HuH-7 (cell line): ENCODE results near the gene TKTL1.
"Not testable (repeated sequence)": the region's sequence is repeated elsewhere in the genome, so short reads cannot be mapped to it uniquely, and the experiment has no call there.

Experiments
- DNase-seq: peaks from one replicate; pipeline ENCODE4 v3.0.0; 2011; ENCODE audit warnings: low spot score

TKTL1 gene, protein sequence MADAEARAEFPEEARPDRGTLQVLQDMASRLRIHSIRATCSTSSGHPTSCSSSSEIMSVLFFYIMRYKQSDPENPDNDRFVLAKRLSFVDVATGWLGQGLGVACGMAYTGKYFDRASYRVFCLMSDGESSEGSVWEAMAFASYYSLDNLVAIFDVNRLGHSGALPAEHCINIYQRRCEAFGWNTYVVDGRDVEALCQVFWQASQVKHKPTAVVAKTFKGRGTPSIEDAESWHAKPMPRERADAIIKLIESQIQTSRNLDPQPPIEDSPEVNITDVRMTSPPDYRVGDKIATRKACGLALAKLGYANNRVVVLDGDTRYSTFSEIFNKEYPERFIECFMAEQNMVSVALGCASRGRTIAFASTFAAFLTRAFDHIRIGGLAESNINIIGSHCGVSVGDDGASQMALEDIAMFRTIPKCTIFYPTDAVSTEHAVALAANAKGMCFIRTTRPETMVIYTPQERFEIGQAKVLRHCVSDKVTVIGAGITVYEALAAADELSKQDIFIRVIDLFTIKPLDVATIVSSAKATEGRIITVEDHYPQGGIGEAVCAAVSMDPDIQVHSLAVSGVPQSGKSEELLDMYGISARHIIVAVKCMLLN

DNA sequence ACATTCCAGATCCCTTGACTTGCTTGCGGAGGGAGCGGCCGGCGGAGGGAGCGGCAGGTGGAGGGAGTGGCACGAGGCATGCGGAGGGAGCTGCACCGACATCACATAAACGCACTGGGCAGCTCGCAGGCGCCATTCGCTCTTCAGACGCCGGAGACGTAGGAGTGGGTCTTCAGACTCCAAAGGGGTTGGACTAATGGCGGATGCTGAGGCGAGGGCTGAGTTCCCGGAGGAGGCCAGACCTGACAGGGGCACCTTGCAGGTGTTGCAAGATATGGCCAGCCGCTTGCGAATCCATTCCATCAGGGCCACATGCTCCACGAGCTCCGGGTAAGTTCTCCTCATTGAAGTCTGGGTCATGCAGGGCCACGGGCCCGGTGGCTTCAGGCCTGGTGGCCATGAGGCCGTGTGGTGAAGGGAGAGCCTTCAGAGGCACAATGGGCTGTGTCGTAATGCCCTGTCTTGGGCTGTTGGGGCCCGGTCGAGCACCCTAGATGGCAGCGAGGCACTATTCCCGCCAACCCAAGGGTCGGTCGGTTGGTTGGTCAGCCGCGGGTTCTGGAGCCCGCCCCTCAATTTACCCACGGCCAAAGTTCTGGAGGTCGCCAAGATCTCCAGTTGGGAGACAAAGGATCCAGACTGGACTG lies at the start of gene TKTL1:
TSS of gene TKTL1 (plus strand) at position 132 of the 647 bp plus-strand sequence. CDS start at position 197, 65 bp downstream.
- DNase-seq, result no peak

DNA sequence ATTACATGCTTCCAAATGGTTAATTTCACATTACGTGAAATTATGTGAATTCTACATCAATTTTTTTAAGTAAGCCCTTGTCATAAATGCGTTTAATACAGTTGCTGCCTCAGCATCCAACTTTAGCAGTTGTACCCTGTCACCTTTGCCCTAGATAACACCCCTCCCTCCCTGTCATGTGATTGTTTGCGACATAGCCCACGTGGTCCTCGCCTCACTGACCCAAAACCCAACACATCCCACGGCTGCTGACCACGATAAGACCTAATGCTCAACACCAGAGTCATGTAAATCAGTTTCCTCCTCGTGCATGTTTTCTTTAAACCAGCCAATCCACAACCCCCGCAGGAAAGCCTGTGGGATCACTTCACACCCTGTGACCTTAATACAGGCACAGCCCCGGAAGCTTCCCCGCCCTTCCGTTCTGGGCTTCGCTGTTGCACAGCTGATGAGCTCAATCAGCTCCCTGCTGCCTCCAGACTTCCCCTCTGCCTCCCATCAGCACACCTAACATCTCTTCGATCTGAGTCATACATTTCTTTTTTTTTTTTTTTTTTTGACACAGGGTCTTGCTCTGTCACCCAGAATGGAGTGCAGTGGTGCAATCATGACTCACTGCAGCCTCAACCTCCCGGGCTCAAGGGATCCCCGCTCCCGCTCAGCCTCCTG lies 48.1 kb upstream of the TKTL1 start:
- not testable (repeated sequence) for DNase-seq

DNA sequence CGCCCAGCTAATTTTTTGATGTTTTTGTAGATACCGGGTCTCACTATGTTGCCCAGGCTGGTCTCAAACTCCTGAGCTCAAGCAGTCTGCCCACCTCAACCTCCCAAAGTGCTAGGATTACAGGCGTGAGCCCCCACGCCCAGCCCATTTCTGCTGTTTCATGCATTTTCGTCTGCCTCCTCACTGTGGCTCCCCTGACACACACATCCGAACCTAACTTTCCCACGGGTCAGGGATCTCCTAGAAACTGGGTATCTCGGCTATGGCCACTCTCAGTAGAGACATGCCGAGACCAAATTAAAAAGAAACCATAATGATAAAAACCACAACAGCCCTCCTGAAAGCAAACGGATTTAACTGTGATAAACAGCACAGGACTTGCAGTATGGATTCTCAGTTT lies 47.5 kb upstream of the TKTL1 start:
- DNase-seq, result not testable (repeated sequence)

DNA sequence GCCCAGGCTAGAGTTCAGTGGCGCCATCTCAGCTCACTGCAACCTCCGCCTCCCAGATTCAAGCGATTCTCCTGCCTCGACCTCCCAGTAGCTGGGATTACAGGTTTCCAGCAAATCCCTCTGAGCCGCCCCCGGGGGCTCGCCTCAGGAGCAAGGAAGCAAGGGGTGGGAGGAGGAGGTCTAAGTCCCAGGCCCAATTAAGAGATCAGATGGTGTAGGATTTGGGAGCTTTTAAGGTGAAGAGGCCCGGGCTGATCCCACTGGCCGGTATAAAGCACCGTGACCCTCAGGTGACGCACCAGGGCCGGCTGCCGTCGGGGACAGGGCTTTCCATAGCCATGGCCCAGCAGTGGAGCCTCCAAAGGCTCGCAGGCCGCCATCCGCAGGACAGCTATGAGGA lies 38.3 kb upstream of the TKTL1 start, which contains the start of gene OPN1MW3:
TSS of gene OPN1MW3 (plus strand) at position 301 of the 400 bp plus-strand sequence. CDS start at position 339, 38 bp downstream.
- not testable (repeated sequence) for DNase-seq

DNA sequence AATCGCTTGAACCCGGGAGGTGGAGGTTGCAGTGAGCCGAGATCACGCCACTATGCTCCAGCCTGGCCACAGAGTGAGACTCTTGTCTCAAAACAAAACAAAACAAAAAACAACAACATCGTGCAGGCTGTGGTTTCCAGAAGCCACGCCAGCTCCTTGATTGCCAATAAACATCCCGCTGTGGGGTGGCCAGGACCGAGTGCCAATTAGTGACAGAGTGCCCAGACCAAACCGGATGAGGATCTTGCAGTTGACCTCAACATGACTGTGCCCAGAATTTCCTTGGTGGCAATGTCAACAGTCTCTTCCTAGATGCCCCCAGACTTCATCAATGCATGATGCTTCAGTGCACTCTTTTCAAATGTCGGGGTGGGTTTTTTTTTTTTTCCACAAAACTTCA lies 36.9 kb upstream of the TKTL1 start:
- not testable (repeated sequence) for DNase-seq

DNA sequence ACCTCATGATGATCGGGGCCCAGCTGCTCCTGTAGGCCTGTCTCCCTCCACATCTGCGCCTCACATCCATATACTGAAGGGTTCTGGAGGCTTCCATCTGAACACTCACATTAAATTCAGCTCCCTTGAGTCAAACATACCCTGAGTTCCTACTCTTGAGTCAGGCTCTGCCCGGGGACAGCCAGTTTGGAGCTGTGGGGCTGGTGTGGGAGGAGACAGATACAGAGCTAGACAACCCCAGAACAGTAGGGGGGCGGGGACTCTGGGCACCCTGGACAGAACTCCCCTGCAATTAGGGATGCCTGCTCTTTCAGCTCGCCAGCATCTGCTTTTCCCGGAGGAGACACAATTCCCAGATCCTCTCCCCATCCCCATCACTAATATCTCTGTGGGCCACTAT lies 32.5 kb upstream of the TKTL1 start:
- DNase-seq, result not testable (repeated sequence)

DNA sequence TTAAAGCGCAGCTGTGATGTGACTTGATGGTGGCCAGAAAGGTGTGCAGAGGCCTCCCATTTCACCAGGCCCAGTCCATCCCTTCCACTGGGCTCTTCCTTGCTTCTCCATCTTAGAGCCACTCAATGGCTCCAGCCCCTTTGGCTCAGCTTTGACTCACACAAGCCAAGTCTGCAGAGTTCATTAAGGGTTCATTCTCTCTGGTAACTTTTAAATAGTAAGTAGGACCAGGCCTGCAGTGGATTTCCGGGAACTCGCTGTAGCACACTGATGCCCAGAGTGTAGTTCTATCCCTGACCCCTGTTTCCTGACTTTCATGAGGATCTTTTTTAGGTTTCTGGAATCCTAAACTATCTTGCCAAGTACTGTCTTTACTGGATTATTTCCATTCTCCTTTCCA lies 26.4 kb upstream of the TKTL1 start:
- DNase-seq, result not testable (repeated sequence)

DNA sequence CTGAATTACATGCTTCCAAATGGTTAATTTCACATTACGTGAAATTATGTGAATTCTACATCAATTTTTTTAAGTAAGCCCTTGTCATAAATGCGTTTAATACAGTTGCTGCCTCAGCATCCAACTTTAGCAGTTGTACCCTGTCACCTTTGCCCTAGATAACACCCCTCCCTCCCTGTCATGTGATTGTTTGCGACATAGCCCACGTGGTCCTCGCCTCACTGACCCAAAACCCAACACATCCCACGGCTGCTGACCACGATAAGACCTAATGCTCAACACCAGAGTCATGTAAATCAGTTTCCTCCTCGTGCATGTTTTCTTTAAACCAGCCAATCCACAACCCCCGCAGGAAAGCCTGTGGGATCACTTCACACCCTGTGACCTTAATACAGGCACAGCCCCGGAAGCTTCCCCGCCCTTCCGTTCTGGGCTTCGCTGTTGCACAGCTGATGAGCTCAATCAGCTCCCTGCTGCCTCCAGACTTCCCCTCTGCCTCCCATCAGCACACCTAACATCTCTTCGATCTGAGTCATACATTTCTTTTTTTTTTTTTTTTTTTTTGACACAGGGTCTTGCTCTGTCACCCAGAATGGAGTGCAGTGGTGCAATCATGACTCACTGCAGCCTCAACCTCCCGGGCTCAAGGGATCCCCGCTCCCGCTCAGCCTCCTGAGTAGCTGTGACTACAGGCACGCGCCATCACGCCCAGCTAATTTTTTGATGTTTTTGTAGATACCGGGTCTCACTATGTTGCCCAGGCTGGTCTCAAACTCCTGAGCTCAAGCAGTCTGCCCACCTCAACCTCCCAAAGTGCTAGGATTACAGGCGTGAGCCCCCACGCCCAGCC lies 10.9 kb upstream of the TKTL1 start:
- not testable (repeated sequence) for DNase-seq

DNA sequence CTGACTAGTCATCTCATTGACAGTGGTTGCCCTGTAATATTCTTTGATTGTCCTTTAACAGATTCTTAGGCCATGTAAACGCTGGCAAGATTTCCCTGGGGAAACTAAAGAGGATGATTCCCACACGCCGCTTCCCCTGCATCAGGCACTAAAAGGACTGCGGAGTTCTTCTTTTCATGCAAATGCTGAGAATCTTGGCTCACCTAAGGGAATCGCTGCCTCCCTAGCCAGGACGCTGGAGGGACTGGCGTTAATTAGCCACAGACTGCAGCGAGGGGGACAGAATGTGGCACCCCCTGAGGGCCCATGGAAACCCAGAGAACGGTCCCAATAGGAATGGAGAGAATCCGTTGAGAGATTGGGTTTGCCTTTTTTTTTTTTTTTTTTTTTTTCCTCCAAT lies 9.2 kb upstream of the TKTL1 start:
- DNase-seq, result not testable (repeated sequence)

DNA sequence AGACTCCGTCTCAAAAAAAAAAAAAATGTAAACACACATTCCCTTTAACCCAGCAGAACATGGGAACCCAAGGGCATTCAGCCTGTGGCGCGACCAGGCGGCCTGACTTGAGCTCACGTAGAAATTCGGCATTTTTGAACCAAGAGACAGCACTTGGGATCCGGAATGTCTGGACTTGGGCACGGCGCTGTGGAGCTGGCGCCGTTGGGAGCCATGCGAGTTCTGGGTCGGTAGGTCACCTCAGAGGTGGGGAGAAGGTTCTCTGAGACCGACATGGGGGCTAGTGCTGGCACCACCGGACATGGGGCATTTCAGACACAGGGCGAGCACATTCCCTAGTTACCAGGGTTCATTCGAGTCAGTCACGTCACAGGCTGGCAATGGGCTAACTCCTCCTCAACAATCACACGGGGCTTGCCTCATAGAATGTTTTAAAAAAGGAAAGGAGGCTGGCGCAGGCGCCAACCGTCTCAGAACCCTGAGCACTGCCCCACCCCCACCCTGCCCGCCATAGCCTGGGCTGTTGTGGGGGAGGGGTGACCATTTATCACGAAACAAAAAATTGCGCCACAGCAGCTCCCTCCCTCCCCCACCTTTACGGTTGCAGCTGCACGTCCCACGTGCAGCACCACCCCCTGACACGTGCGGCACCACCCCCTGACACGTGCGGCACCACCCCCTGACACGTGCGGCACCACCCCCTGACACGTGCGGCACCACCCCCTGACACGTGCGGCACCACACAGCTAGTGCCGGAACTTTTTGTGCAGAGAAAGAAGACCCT lies 612 bp upstream of the TKTL1 start, which contains the start of gene TEX28:
TSS of gene TEX28 (minus strand) at position 334 of the 784 bp plus-strand sequence. CDS start 3,007 bp downstream, outside the sequence.
- DNase-seq, result no peak

DNA sequence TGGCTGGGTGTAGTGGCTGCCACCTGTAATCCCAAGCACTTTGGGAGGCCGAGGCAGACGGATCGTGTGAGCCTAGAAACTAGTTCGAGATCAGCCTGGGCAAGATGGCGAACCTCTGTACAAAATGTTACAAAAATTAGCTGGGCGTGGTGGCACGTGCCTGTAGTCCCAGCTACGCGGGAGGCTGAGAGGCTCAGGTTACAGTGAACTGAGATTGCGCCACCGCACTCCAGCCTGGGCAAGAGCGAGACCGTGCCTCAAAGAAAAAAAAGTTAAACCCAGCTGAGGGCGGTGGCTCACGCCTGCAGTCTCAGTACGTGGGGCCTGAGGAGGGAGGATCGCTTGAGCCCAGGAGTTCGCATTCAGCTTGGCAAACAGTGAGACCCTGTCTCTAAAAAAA lies 1.1 kb downstream of the TKTL1 start:
- DNase-seq, result no peak

DNA sequence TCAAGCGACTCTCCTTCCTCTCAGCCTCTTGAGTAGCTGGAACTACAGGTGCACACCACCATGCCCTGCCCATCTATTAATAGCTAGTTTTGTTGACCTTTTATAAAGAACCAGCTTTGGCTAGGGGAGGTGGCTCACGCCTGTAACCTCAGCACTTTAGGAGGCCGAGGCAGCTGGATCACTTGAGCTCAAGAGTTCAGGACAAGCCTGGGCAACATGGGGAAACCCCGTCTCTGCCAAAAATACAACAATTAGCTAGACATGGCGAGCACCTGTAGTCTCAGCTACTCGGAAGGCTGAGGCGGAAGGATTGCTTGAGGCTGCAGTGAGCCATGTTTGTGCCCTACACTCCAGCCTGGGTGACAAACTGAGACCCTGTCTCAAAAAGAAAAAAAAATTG lies 2.7 kb downstream of the TKTL1 start:
- DNase-seq, result no peak

DNA sequence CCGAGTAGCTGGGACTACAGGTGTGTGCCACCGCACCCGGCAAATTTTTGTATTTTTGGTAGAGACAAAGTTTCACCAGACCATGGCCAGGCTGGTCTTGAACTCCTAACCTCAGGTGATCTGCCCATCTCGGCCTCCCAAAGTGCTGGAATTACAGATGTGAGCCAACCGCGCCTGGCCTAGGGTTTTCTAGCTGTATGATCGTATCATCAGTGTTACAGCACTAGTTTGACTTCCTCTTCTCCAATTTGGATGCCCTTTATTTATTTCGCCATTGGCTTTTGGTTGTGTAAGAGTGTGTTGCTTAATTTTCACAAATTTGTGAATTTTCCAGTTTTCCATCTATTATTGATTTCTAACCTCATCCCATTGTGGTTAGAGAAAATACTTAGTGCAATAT lies 5.2 kb downstream of the TKTL1 start:
- DNase-seq, result no peak

DNA sequence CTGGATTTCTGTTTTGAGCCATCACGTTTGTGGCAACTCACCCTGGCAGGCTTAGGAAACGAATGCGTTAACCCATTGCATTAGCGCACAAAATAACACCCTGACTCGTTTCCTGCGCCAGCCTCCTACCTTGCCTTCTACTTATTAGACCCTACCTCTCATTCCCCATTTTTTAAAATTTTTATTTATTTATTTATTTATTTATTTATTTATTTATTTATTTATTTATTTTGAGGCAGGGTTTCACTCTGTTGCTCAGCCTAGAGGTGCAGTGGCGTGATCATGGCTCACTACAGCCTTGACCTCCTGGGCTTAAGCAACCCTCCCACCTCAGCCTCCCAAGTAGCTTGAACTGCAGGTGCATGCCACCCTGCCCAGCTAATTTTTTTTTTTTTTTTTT lies 7.4 kb downstream of the TKTL1 start:
- not testable (repeated sequence) for DNase-seq

DNA sequence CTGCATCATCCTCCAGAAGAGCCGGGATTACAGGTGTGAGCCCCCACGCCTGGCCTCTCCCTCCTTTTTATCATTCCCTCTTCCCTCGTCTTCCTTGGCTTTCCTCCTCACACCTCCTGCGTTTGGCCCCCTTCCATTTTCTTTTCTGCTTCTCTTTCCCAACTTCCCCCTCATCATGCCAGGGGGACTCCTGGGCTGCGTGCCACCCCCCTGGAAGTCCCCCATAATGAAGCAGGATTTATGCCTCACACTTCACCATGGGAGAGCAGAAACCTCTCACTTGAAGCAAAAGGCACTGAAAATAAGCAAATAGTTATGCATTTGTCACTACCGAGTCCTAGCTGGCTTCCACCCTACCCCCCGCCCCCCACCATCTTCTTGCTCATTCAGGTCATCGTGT lies 7.9 kb downstream of the TKTL1 start:
- DNase-seq, result no peak

DNA sequence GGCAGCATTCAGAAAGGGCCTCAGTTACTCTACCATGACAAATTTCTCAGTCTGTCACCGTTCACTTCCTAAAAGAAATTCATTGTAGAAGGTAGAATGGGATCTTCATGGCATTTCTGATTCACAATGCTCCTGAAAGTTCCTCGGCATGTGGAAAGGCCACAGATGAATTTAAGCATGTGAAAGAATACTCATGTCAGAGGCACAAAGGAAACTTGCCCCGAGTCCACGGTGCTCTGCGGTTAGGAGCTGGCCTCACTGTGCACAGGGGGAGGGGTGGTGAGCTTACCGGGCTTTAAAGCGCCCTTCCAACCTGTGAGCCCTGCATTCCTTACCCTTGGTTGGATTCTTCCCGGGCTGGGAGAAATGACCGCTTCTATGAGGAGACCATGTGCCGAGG lies 9.3 kb downstream of the TKTL1 start:
- DNase-seq, result no peak

DNA sequence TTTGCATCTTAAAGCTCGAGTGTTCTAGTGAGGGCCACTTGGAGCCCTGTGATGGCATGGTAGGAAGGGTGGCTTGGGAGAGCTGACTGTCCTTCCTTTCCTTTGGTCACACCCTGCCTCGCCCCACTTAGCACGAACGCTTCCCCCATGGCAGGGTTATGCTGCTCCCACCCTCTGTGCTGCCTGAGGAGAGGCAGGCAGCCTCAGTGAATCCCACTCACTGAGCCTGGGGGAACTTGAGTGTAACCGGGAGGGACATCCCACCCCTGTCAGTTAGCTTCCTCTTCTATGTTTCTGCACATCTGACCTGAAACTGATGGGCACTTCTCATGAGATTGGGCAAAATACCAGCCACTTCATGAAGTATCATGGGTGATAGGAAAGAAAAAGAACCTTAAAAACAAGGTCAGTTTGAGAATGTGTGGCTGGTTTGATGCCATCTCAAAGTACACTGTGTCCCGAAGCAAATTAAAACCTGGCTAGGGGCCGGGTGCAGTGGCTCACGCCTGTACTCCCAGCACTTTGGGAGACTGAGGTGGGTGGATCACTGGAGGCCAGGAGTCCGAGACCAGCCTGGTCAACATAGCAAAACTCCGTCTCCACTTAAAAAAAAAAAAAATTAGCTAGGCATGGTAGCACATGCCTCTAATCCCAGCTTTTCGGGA lies 10.1 kb downstream of the TKTL1 start:
- no peak for DNase-seq

DNA sequence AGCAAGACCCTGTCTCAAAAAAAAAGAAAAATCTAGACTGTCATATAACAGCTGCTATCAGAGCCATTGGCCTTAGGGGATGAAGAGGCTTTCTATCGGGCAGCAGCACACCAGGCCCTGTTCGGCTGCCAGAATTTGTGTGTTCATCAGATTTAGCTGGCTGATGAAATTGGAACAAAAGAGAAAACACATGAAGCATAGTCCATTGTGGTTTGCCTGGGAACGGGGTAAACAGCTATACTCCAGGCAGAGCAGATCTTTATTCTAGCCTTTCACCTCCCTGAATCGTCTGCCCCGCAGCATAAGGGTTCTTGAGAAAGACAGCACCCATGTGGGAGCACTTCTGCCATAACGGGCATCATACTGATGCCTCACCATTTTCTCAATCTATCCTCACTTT lies 11.6 kb downstream of the TKTL1 start:
- DNase-seq, result no peak

DNA sequence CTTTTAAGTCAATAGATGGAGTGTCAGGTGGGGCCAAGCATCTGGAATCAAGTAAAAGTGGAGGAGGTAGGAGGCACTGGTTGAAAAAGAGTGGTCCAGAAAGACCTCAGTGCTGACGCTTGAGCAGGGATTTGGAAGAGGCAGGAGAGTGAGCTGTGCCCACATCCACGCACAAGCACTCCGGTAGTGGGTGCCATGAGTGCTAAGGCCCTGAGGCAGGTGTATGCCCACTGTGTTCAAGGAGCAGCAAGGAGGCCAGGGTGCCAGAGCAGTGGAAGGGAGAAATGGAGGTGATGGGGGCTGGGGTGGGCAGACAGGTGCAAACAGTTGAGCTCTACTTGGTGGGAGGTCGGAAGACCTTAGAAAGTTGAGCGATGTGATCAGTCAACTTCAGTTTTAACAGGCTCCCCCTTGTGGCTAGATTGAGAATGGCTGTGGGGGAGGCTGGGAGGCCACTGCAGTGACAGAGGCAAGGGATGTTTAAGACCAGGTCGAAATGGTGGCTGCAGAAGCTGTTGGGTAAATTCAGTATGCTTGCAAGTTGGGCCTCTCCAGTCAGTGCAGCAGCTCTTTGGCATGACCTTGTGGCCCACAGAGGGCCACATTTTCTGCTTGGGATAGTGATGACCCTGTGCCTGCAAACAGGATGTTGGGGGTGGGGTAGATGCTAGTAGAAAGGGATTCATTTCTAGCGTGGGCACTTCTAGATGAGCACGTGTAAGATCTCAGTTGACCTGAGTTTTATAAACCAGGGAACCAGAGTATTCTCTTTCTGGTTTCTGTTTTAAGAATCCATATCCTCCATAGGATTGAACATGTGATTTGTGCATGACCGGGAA lies 12.7 kb downstream of the TKTL1 start:
- DNase-seq, result peak; percentile 44
